ENCODE measurements around the gene PPP2R5A. TPM values are rescaled to one million over a fixed set of nuclear protein-coding genes. Genes with fewer than 3 reads are reported as not detected.

PPP2R5A gene
- total RNA-seq, 1 experiment from 2014 or later, result 45.2 TPM

DNA sequence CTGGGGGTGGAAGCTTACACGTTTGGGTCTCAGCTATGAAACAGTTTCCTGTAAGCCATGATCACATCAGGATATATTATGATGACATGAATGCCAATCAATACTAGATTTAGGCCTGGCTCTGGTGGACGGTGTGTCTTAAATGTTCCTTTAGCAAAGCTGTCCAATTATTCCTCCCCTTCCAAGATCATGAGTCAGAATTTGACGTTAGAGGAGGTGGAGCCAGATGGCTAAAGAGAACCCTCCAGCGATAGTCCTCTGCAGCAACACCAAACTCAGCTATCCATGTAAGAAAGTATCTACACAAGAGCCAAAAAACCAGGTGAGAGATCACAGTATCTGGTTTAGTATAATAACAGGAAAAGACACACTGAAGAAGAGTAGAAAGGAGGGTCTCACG, 81.7 kb downstream of the PPP2R5A start:
- Mint-ChIP-seq H3K9me3 (ENCODE audit: low read depth, unreplicated experiment) (no peaks in the 10 kb centered on the region), H3K4me1 (ENCODE audit: low read depth, unreplicated experiment) (no peaks in the 10 kb centered on the region), H3K27ac (ENCODE audit: unreplicated experiment) (no peak overlapping the region), H3K4me3 (ENCODE audit: low read depth, unreplicated experiment) (no peak overlapping the region), H3K27me3 (ENCODE audit: unreplicated experiment) (no peaks in the 10 kb centered on the region), H3K36me3 (ENCODE audit: insufficient read depth, unreplicated experiment) (peaks cover 14% of the 10 kb centered on the region)
- BruUV-seq (replicated peaks), result no TSS peak
- TF ChIP-seq, protein P1, sequence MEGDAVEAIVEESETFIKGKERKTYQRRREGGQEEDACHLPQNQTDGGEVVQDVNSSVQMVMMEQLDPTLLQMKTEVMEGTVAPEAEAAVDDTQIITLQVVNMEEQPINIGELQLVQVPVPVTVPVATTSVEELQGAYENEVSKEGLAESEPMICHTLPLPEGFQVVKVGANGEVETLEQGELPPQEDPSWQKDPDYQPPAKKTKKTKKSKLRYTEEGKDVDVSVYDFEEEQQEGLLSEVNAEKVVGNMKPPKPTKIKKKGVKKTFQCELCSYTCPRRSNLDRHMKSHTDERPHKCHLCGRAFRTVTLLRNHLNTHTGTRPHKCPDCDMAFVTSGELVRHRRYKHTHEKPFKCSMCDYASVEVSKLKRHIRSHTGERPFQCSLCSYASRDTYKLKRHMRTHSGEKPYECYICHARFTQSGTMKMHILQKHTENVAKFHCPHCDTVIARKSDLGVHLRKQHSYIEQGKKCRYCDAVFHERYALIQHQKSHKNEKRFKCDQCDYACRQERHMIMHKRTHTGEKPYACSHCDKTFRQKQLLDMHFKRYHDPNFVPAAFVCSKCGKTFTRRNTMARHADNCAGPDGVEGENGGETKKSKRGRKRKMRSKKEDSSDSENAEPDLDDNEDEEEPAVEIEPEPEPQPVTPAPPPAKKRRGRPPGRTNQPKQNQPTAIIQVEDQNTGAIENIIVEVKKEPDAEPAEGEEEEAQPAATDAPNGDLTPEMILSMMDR (IDR thresholded peaks at IDR 0.05; ENCODE audit: unreplicated experiment), result no peak
- no peak for DNase-seq
- intact Hi-C loops (cut with micrococcal nuclease; ENCODE audit: unreplicated experiment), result loop anchor here (5.0 kb wide), 1 partner anchor 75 kb away; no protein-coding TSS in a partner anchor
- CTCF ChIA-PET, result interaction anchor here (0.7 to 1.0 kb wide), 2 partner anchors 36 to 296 kb away, joined by 3 to 4 read pairs; no protein-coding TSS in a partner anchor

DNA sequence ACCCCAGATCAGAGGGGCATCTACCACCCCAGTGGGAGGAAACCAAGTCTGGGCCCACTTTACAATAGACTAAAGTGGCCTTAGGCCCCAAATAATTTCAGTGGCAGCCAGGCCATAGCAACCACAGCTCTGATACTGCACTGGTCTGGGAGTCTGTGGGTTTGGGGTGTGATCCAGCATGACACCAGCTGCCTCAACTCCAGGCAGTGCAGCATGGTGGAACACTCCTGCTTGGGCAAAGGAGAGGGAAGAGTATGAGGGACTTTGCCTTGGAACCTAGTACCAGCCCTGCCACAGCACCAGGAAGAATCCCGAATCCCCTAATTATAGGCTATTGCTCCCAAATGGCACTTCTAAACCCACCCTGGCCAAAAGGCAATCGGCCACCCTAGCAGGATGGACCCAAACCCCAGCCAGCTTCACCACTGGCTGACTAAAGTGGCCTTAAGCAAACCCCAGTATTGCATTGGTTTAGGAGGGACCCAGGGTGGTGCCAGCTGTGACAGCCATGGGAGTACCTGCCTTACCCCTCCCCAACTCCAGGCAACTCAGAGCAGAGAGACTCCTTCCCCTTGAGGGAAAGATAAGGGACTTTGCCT, 82.4 kb downstream of the PPP2R5A start:
- H3K4me3 Mint-ChIP-seq (ENCODE audit: low read depth, unreplicated experiment), result no peak overlapping the region
- no peak for DNase-seq
- CTCF ChIA-PET, result interaction anchor here (0.5 to 1.0 kb wide), 5 partner anchors 36 to 1749 kb away, joined by 3 to 4 read pairs (median 3); no protein-coding TSS in a partner anchor
- no peaks in the 10 kb centered on the region for H3K27me3 Mint-ChIP-seq (ENCODE audit: unreplicated experiment)
- no peak overlapping the region for H3K27ac Mint-ChIP-seq (ENCODE audit: unreplicated experiment)
- no peaks in the 10 kb centered on the region for H3K4me1 Mint-ChIP-seq (ENCODE audit: low read depth, unreplicated experiment)
- BruUV-seq (replicated peaks), result no TSS peak
- no peaks in the 10 kb centered on the region for H3K9me3 Mint-ChIP-seq (ENCODE audit: low read depth, unreplicated experiment)
- H3K36me3 Mint-ChIP-seq (ENCODE audit: insufficient read depth, unreplicated experiment), result peaks cover 14% of the 10 kb centered on the region
- intact Hi-C loops (cut with micrococcal nuclease; ENCODE audit: unreplicated experiment), result loop anchor here (2.0 to 5.0 kb wide), 5 partner anchors 75 to 687 kb away; no protein-coding TSS in a partner anchor
- TF ChIP-seq, protein P1 (IDR thresholded peaks at IDR 0.05; ENCODE audit: unreplicated experiment), result no peak

DNA sequence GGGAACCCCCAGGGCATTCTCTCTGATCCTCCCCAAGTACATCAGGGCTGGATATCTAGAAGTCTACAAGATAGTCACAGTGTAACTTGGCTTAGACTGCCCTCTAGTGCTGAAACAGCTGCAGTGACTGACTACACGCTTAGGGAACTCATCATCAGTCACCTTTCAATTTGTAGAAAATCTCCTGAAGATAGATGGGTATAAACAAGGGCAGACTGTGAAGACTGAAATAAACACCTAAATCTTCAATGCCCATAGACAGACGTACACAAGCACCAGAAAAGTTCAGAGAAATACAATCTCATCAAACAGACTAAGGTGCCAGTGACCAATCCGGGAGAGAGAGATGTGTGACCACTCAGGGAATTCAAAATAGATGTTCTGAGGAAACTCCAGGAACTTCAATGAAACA, 82.9 kb downstream of the PPP2R5A start:
- CTCF ChIA-PET, result interaction anchor here (0.6 to 1.0 kb wide), 3 partner anchors 12 to 687 kb away, joined by 3 to 4 read pairs (median 3); no protein-coding TSS in a partner anchor
- BruUV-seq (replicated peaks), result no TSS peak
- H3K27me3 Mint-ChIP-seq (ENCODE audit: unreplicated experiment), result no peaks in the 10 kb centered on the region
- no peak overlapping the region for H3K4me3 Mint-ChIP-seq (ENCODE audit: low read depth, unreplicated experiment)
- intact Hi-C loops (cut with micrococcal nuclease; ENCODE audit: unreplicated experiment), result loop anchor here (2.0 to 5.0 kb wide), 5 partner anchors 76 to 687 kb away; no protein-coding TSS in a partner anchor
- H3K36me3 Mint-ChIP-seq (ENCODE audit: insufficient read depth, unreplicated experiment), result peaks cover 14% of the 10 kb centered on the region
- TF ChIP-seq, protein P1 (IDR thresholded peaks at IDR 0.05; ENCODE audit: unreplicated experiment), result peak; percentile 86
- DNase-seq, result peak; percentile 66
- H3K27ac Mint-ChIP-seq (ENCODE audit: unreplicated experiment), result no peak overlapping the region
- H3K4me1 Mint-ChIP-seq (ENCODE audit: low read depth, unreplicated experiment), result no peaks in the 10 kb centered on the region
- H3K9me3 Mint-ChIP-seq (ENCODE audit: low read depth, unreplicated experiment), result no peaks in the 10 kb centered on the region

DNA sequence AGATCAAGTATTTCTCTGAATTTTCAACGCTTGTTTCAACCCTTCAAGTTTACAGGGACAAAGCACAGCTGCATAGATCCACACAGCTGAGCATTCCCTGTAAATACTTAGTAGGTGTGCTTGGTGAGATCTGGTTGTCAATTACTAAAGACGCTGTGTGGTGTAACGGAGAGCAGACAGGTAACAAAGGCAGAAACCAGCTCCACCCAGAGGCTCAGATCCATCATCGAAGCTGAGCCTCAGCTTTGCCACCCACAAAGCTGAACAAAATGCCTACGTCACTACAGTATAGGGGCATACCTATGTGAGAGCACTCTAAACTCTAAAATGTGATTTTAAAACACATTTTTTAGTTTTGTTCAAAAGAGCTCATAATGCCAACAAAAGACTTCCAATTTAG, 90.8 kb downstream of the PPP2R5A start:
- Mint-ChIP-seq H3K27ac (ENCODE audit: unreplicated experiment) (no peak overlapping the region), H3K9me3 (ENCODE audit: low read depth, unreplicated experiment) (peaks cover 2% of the 10 kb centered on the region), H3K36me3 (ENCODE audit: insufficient read depth, unreplicated experiment) (peaks cover 4% of the 10 kb centered on the region), H3K4me1 (ENCODE audit: low read depth, unreplicated experiment) (no peaks in the 10 kb centered on the region), H3K4me3 (ENCODE audit: low read depth, unreplicated experiment) (no peak overlapping the region), H3K27me3 (ENCODE audit: unreplicated experiment) (no peaks in the 10 kb centered on the region)
- TF ChIP-seq, protein P1 (IDR thresholded peaks at IDR 0.05; ENCODE audit: unreplicated experiment), result no peak
- intact Hi-C loops (cut with micrococcal nuclease; ENCODE audit: unreplicated experiment), result no loop called here
- CTCF ChIA-PET, result interaction anchor here (0.8 kb wide), 1 partner anchor 10 kb away, joined by 8 read pairs; no protein-coding TSS in a partner anchor
- BruUV-seq (replicated peaks), result no TSS peak
- DNase-seq, result no peak

Data from Calu3 (cell line).